Measurements from ENCODE around the gene TRAT1.

- TF ChIP-seq CTCF (IDR thresholded peaks at IDR 0.05) (no peak), POLR2A (IDR thresholded peaks at IDR 0.05) (no peak)
Measured at GRCh38 chr3:108849075-108849474, 26.5 kb downstream of the TRAT1 start.
